ENCODE measurements around the gene CTU2. TPM values are rescaled to one million over a fixed set of nuclear protein-coding genes. Genes with fewer than 3 reads are reported as not detected.

The CTU2 gene
- polyA plus RNA-seq, 1 donor (not counting 4 experiments of a cell fraction or from before 2014, with no cell fraction given) = 6.3 TPM

DNA sequence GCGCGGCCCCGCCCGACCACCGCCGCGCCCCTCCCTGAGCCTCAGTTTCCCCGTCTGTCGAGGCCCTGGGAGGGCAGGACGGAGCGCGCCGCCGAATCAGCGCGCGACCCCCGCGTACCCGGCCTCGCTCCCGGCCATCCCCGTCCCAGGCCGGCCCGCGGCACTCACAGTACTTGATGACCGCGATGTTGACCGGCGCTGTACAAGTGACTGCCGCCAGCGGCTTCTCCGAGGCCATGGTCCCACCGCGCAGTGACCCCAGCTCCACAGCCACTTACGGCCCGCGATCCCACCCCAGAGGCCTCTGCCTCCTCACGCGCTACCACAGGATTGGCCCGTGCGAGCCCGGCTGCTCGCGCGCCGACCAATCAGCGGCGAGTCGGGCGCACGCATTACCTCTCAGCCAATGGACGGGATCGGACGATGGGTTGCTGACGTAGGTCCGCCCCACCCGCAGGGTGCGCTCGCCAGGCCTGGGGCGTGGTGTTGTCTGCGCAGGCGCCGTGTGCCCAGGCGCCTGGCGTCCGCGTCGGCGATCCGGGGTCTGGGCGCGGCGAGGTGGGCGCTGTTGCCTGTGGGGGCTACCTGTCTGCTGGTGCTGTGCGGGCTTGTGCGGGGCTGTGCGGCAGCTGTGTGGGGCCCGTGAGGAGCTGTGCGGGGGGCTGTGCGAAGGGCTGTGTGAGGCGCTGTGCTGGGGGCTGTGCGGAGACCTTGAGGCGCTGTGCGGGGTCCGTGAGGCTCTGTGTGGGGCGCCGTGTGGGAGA lies 43.3 kb upstream of the CTU2 start, which contains the start of gene MVD:
Gene MVD (minus strand): TSS at position 249 of the 764 bp plus-strand sequence. CDS start 11 bp downstream, at position 238.
- DNase-seq (ENCODE audit: low read depth, low spot score) = peak; percentile 86
- dilution Hi-C loops (cut with MboI; ENCODE audit: extremely low pct_ligation_motif_present, low sequenced_read_pairs) = loop anchor here (25.0 kb wide), 1 partner anchor 99 kb away; no protein-coding TSS in a partner anchor

DNA sequence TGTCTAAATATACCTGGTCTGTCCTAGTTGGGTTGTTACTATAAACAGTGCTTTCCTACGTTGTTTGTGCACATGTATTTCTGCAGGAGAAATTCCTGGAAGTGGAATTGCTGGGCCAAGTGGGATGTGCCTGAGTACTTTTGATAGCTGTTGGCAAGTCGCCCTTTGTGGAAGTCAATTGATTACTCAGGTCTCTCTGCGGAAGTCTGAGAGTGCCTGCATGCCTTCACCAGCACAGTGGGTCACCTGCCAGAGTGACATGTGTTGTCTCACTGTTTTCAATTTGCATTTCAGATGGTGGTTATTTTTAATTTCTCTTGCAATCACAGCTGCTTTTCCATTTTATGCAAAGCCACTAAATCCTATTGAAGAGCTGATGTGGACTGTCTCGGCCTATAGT lies 41.2 kb upstream of the CTU2 start:
- Histone ChIP-seq H3K79me2 (ENCODE audit: control insufficient read depth, insufficient read depth, low read length) (peaks cover 35% of the 10 kb centered on the region), H3K27ac (ENCODE audit: control insufficient read depth, insufficient read depth, low read length) (no peak overlapping the region)
- no peak for FAIRE-seq

More for the DNA sequence above, 43.3 kb upstream of the CTU2 start, which contains the start of gene MVD:
- TF ChIP-seq, protein P1, sequence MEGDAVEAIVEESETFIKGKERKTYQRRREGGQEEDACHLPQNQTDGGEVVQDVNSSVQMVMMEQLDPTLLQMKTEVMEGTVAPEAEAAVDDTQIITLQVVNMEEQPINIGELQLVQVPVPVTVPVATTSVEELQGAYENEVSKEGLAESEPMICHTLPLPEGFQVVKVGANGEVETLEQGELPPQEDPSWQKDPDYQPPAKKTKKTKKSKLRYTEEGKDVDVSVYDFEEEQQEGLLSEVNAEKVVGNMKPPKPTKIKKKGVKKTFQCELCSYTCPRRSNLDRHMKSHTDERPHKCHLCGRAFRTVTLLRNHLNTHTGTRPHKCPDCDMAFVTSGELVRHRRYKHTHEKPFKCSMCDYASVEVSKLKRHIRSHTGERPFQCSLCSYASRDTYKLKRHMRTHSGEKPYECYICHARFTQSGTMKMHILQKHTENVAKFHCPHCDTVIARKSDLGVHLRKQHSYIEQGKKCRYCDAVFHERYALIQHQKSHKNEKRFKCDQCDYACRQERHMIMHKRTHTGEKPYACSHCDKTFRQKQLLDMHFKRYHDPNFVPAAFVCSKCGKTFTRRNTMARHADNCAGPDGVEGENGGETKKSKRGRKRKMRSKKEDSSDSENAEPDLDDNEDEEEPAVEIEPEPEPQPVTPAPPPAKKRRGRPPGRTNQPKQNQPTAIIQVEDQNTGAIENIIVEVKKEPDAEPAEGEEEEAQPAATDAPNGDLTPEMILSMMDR (optimal IDR thresholded peaks at IDR 0.05 in 1 of 3, IDR thresholded peaks at IDR 0.05 in 1 of 3, conservative IDR thresholded peaks at IDR 0.05 in 1 of 3; ENCODE audit: extremely low read depth in 1 of 3, insufficient read depth in 2 of 3, low read length in 3 of 3) = no peak
- TF ChIP-seq EZH2 (IDR thresholded peaks at IDR 0.05; ENCODE audit: low read length) = no peak
- Histone ChIP-seq H3K79me2 (ENCODE audit: control insufficient read depth, insufficient read depth, low read length) (peaks cover 55% of the 10 kb centered on the region), H3K9me3 (ENCODE audit: control insufficient read depth, low read depth, low read length) (no peaks in the 10 kb centered on the region), H3K27ac (ENCODE audit: control insufficient read depth, insufficient read depth, low read length) (peak within 1 kb of the TSS; percentile 82), H3K9me1 (ENCODE audit: control insufficient read depth, extremely low read depth, insufficient read depth, low read length) (no peaks in the 10 kb centered on the region), H3K9ac (ENCODE audit: control insufficient read depth, extremely low read depth, insufficient read depth, low read length) (peak within 1 kb of the TSS; percentile 84), H3K4me3 (ENCODE audit: control insufficient read depth in 2 of 3, extremely low read depth in 1 of 3, insufficient read depth in 2 of 3, low read depth in 1 of 3, low read length in 3 of 3) (peak within 1 kb of the TSS; percentile 76 to 96 (median 84)), H3K4me2 (ENCODE audit: control insufficient read depth, extremely low read depth, insufficient read depth, low read depth, low read length) (peak within 1 kb of the TSS; percentile 86), H3K27me3 (ENCODE audit: control insufficient read depth, extremely low read depth, insufficient read depth, low read length) (no peaks in the 10 kb centered on the region), H2AFZ (ENCODE audit: control insufficient read depth, low read length) (peak within 1 kb of the TSS; percentile 63), H3K4me1 (ENCODE audit: control insufficient read depth, extremely low read depth, insufficient read depth, low read length) (peaks cover 19% of the 10 kb centered on the region), H4K20me1 (ENCODE audit: control insufficient read depth, extremely low read depth, insufficient read depth, low read length) (peaks cover 11% of the 10 kb centered on the region), H3K36me3 (ENCODE audit: control insufficient read depth in 2 of 2, extremely low read depth in 1 of 2, insufficient read depth in 2 of 2, low read length in 2 of 2) (peaks cover 4 to 10% of the 10 kb centered on the region in 2 experiments)
- peak; percentile 53 for FAIRE-seq

More for the DNA sequence above, 41.2 kb upstream of the CTU2 start:
- TF ChIP-seq, protein P1 (optimal IDR thresholded peaks at IDR 0.05 in 1 of 3, IDR thresholded peaks at IDR 0.05 in 1 of 3, conservative IDR thresholded peaks at IDR 0.05 in 1 of 3; ENCODE audit: extremely low read depth in 1 of 3, insufficient read depth in 2 of 3, low read length in 3 of 3) = no peak
- TF ChIP-seq EZH2 (IDR thresholded peaks at IDR 0.05; ENCODE audit: low read length) = no peak
- peaks cover under 1 to 3% of the 10 kb centered on the region in 2 experiments for H3K36me3 ChIP-seq (ENCODE audit: control insufficient read depth in 2 of 2, extremely low read depth in 1 of 2, insufficient read depth in 2 of 2, low read length in 2 of 2)
- no peak overlapping the region for H2AFZ ChIP-seq (ENCODE audit: control insufficient read depth, low read length)
- no peaks in the 10 kb centered on the region for H3K9me3 ChIP-seq (ENCODE audit: control insufficient read depth, low read depth, low read length)
- DNase-seq (ENCODE audit: low read depth, low spot score) = no peak
- peaks cover 19% of the 10 kb centered on the region for H3K4me1 ChIP-seq (ENCODE audit: control insufficient read depth, extremely low read depth, insufficient read depth, low read length)
- peaks cover 2% of the 10 kb centered on the region for H4K20me1 ChIP-seq (ENCODE audit: control insufficient read depth, extremely low read depth, insufficient read depth, low read length)
- H3K9me1 ChIP-seq (ENCODE audit: control insufficient read depth, extremely low read depth, insufficient read depth, low read length) = no peaks in the 10 kb centered on the region
- H3K4me2 ChIP-seq (ENCODE audit: control insufficient read depth, extremely low read depth, insufficient read depth, low read depth, low read length) = peak overlapping the region; percentile 13
- dilution Hi-C loops (cut with MboI; ENCODE audit: extremely low pct_ligation_motif_present, low sequenced_read_pairs) = loop anchor here (25.0 kb wide), 1 partner anchor 97 kb away; no protein-coding TSS in a partner anchor
- H3K27me3 ChIP-seq (ENCODE audit: control insufficient read depth, extremely low read depth, insufficient read depth, low read length) = no peaks in the 10 kb centered on the region
- H3K4me3 ChIP-seq (ENCODE audit: control insufficient read depth in 2 of 3, extremely low read depth in 1 of 3, insufficient read depth in 2 of 3, low read depth in 1 of 3, low read length in 3 of 3) = no peak overlapping the region
- no peak overlapping the region for H3K9ac ChIP-seq (ENCODE audit: control insufficient read depth, extremely low read depth, insufficient read depth, low read length)

Measured in keratinocyte (primary cell).